Right lobe of liver (tissue), 4 donors: ENCODE measurements around the gene SPTBN2.

Source experiments
- POLR2A ChIP-seq: fragments of 450-650 bp; IDR thresholded peaks from one replicate; pipeline ENCODE4 v1.6.1; 2017; ENCODE audit warnings: antibody characterized with exemption, mild to moderate bottlenecking
- TF ChIP-seq, protein P1 (sequence below), 4 donors: fragments of 200-600 bp in 3 of 4; fragments of 450-650 bp in 1 of 4; IDR thresholded peaks; one replicate each; pipeline versions ENCODE4 v1.5.1 to v1.8.0; 2016 to 2022; ENCODE audit warnings: antibody characterized with exemption in 4 of 4, mild to moderate bottlenecking in 2 of 4
- donor health status: DM: no; HTN: no; CAD: no.
- donor health status: DM: no; HTN: no; CAD: no.
- donor health status: DM: no; HTN: yes; CAD: no.

DNA sequence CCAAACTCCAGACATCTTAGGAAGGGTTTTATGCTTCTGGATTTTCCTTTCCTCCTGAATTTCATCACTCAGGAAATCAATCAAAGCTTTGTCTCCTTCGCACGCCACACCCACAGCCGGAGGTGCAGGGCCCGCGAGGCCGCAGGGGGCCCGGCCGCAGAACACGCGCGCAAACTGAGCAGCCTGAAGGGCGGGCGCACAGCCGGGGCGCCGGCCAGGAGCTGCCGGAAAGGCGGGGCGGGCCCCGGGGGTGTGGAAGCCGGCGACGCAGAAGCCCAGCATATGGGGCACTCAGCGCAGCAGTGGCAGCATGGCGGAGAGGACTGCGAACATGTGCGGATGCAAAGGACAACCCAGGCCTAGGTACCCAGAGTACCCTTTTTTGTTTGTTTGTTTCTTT lies 33.1 kb upstream of the SPTBN2 start:
- TF ChIP-seq, protein P1, sequence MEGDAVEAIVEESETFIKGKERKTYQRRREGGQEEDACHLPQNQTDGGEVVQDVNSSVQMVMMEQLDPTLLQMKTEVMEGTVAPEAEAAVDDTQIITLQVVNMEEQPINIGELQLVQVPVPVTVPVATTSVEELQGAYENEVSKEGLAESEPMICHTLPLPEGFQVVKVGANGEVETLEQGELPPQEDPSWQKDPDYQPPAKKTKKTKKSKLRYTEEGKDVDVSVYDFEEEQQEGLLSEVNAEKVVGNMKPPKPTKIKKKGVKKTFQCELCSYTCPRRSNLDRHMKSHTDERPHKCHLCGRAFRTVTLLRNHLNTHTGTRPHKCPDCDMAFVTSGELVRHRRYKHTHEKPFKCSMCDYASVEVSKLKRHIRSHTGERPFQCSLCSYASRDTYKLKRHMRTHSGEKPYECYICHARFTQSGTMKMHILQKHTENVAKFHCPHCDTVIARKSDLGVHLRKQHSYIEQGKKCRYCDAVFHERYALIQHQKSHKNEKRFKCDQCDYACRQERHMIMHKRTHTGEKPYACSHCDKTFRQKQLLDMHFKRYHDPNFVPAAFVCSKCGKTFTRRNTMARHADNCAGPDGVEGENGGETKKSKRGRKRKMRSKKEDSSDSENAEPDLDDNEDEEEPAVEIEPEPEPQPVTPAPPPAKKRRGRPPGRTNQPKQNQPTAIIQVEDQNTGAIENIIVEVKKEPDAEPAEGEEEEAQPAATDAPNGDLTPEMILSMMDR (IDR thresholded peaks at IDR 0.05), result no peak
- TF ChIP-seq POLR2A, result no peak
